HG03139 (cell line): Measurements from ENCODE around the gene CRHR2.

ENCODE experiments used
- ATAC-seq: cut with Tn5 transposase; IDR thresholded peaks from one replicate; pipeline ENCODE4 v1.9.1; 2021; ENCODE audit not compliant: unreplicated experiment

The CRHR2 gene

DNA sequence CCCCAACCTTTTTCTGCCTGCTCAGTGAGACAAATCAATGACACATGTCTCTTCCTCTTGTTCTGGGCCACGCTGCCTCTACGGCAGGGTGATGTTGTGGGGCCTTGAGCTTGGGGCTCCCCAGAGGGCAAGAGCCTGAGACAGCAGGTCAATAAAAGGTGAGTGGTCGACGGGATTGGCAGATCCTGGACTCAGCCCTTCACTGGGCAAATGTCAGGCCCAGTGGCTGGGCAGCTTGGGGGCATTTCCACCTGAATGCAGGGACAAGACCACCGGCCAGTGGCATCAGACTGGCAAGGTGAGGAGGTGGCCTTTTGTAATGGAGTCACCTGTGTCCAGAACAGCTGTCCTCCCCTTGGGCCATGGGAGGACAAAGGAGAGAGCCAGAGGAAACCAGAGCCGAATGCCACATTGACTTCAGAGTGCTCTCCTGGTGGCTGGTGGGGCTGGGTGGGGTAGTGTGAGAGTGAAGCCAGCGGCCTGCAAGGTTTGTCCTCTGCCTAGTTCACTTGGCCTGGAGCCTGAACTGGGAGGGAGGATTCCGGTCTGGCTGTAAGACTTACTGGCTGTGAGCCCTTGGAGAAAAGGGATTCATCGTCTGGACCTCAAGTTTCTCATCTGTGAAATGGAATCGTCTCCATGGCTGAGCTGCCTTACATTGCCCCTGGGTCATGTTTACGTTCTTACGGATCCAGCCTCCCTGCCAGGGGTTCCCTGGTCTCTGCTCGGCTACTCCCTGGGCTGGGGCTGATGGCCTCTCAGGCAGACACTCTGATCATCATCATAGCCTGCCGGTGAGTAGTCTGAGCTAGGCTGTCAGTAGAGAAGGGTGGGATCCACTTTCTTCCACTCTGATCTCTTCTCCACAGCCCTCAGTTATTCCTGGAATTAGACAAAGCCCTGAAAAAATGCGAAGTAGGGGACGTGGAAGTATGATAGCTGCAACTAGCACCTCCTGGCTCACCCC is 25.4 kb upstream of the CRHR2 start:
- ATAC-seq: no peak

GRCh38 chr7:30706908-30707307 is 24.7 kb upstream of the CRHR2 start:
- ATAC-seq: no peak

DNA sequence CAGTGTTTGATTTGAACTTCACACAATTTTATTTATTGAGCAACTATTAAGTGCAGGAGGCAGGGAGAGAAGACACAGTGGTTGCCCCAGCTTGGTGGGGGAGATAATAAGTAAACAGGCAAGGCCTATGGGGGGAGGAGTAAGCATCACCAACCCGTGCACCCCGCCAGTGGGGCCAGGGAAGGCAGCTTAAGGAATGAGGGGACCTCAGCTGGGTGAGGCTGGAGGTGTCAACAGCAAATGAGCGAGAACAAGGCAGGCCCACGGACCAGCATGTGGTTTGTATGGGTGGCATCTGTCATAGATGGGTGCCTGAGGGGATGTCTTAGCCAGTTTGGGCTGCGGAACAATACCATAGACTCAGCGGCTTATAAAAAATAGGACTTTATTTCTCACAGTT is 24.1 kb upstream of the CRHR2 start:
- ATAC-seq: no peak

DNA sequence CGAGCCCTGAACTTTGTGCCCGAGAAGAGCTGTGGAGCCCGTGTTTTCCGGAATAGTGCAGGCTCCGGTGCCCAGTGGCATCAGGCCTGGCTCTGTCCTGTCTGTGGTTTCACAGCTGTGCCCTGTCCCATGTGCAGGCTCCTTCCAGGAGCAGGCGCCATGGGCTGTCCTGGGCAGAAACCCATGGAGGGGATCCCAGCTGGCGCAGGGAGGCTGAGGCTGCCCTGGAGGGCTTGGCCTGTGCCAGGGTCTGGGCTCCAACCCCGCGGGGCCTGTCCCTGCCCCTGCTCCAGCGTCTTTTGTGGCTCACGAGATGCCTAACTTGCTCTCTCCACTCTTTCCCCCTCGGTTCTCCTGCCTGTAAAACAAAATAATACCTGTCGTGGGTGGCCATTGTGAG is 23.3 kb upstream of the CRHR2 start:
- no peak for ATAC-seq

- ATAC-seq: no peak
These were observed 22.8 kb upstream of the CRHR2 start for GRCh38 chr7:30705008-30705407.

DNA sequence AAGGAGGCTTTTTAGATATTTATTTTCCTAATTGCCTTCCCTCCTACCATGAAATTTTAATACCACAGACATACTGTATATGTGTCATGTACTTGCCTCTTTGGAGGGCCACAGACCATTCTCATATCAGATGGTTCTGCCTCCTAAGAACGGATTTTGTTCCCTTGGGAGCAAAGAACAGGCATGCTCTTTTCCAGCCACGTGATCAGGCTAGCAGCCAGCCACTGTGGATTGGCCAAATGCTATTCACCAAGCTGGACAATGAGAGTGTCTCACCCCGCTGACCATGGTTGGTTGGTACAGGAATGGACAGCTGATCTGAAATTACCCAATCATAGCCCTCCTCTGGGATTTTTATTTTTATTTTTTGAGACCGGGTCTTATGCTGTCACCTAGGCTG is 21.5 kb upstream of the CRHR2 start:
- no peak for ATAC-seq

DNA sequence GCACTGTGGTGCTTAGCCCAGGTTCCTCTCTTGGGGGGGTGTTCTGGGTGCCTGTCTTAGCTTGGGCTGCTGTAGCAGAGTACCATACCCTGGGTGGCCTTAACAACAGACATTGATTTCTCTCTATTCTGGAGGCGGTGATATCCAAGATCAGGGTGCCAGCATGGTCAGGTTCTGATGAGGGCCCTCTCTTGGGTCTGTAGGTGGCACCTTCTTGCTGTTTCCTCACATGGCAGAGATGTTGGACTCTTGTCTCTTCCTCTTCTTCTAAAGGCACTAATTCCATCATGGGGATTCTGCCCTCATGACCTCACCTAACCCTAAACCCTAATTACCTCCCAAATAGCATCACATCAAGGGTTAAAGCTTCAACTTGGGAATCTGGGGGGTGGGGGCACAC is 19.9 kb upstream of the CRHR2 start:
- ATAC-seq: no peak

DNA sequence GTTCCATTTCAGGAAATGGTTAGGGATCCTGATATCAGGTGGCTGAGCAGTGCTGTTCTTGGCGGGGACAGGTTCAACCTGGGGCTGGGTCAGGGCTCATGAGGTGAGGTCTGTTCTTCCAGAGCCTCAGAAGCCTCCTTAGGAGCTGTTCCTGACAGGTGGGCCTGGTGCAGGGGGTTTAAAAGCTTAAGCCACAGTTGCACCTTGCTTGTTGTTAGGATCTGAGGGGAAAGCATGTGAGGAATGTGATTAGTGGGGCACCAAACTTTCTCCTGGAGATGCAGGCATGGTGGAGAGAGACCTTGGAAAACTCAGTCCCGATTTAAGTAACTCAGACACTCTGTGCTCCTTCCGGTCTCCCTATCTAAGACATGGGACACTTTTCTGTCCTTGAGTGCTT is 18.7 kb upstream of the CRHR2 start:
- ATAC-seq: no peak

- no peak for ATAC-seq
These were observed 17.6 kb upstream of the CRHR2 start for GRCh38 chr7:30699706-30700495.

DNA sequence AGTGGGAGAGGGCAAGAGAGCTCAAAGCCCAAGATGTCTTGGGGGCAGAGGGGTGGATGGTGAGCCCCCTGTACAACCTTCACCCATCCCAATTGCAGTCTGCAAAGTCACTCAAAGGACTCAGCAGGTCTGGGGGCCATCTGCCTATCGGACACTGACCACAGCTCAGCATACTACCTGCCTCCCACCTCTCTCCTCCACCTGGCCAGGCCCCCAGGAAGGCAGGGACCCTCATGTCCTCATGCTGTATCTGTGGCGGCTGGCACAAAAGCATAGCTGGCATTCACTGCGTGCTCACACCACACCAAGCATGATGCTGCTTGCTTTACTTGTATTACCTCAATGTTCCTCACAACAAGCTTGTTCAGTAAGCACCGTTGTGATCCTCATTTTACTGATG is 16.2 kb upstream of the CRHR2 start:
- ATAC-seq: no peak

DNA sequence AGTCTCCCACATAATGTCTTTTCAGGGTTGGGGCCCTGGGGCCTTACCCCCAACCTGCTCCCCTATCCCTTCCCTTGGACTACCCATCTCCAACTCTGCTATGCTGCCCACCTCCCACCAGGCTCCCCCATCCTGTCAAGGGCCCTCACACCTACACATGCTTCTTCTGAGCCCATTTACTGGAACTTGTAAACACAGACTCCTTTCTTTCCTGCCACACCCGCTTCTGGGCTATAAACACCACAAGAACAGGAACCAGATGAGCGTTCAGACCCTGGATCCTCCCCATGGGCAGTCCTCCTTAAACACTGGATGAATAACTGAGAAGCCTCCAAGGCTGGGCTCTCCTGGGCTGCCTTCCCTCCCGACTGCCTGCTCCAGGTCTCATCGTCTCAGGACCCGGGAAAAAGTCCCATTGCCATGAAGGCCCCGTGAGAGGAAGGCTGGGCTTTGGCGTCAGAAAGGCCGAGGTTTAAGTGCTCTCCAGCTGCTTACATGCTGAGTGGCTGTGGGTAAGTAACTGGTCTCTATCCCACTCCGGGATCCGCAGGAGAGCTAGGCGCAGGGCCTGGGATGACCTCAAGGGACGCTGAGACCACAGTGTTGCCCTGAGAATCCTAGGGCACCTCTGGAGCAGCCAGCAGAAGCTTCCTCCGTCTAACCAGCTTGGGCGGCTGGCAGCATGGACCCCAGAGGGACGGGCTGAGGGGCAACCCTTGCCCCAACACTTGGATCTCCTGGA is 15.6 kb upstream of the CRHR2 start:
- no peak for ATAC-seq

GRCh38 chr7:30694774-30695721 is 12.8 kb upstream of the CRHR2 start:
- ATAC-seq: no peak

GRCh38 chr7:30694218-30694745 is 12.0 kb upstream of the CRHR2 start:
- ATAC-seq: no peak

GRCh38 chr7:30692882-30693281 is 10.6 kb upstream of the CRHR2 start:
- no peak for ATAC-seq

- ATAC-seq: no peak
These were observed 10.2 kb upstream of the CRHR2 start for GRCh38 chr7:30692438-30692837.

DNA sequence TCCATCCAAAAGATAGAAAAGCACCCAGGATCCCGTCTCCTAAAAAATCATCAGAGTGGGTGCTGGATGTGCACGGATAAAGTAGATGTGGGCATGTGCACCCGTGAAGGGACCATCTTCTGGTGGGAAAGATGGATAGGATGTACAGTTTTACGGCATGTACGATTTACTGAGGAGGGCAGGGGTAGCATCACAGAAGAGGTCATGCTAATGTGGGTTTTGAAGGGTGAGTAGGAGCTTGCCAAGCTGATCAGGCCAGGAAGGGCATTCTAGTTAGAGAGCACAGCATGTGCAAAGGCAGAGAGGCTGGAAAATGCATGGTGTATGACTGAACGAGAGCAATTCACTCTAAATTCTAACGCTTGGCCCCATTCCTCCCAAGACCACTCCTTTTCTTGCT is 7.8 kb upstream of the CRHR2 start:
- no peak for ATAC-seq

GRCh38 chr7:30688718-30689221 is 6.5 kb upstream of the CRHR2 start:
- no peak for ATAC-seq

GRCh38 chr7:30687604-30688003 is 5.3 kb upstream of the CRHR2 start:
- ATAC-seq: no peak

GRCh38 chr7:30684351-30684750 is 2.1 kb upstream of the CRHR2 start:
- no peak for ATAC-seq

GRCh38 chr7:30683816-30684215 is 1.6 kb upstream of the CRHR2 start:
- ATAC-seq: no peak
